Measurements from ENCODE around the gene TMEM43.

TMEM43 gene

DNA sequence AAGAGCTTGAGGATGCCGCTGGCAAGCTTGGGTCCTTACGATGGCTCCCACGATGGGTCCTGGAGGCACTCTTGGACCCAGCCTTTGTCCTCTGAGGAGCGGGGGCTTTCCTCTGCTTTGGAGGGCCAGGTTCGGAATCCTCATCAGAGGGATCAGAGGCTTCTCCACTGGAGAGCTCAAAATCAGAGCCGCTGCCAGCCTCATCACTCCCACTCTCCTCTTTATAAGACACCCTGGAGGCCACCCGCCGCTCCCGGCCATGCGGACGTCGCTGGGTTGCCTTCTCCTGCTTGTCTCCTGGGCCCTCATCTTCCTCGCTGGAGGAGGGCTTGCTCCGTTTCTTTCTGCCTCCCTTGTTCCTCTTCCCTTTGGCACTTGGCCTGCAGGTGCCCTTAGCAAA is 33.5 kb downstream of the TMEM43 start:
- Histone ChIP-seq H3K27ac (ENCODE audit: low read depth, low read length) (no peak overlapping the region), H3K27me3 (ENCODE audit: control insufficient read depth, low read length) (no peaks in the 10 kb centered on the region), H3K4me2 (ENCODE audit: low read length) (no peak overlapping the region), H3K79me2 (ENCODE audit: control insufficient read depth, low read length) (peaks cover 4% of the 10 kb centered on the region; the same call in 1 of the 2 replicates), H3K9me2 (replicated peaks; ENCODE audit: control insufficient read depth, low read length) (no peaks in the 10 kb centered on the region), H3K9me3 (ENCODE audit: control insufficient read depth, insufficient read depth, low read length) (peaks cover 14% of the 10 kb centered on the region), H3F3A (ENCODE audit: control insufficient read depth, insufficient read depth) (no peaks in the 10 kb centered on the region), H3K4me1 (ENCODE audit: control insufficient read depth, low read length) (no peaks in the 10 kb centered on the region), H4K20me1 (ENCODE audit: control insufficient read depth, insufficient read depth, low read depth, low read length) (no peaks in the 10 kb centered on the region), H3K36me3 (ENCODE audit: control insufficient read depth, low read length) (peaks cover 87% of the 10 kb centered on the region), H3K4me3 (ENCODE audit: low read length) (no peak overlapping the region)
- TF ChIP-seq, protein P1, sequence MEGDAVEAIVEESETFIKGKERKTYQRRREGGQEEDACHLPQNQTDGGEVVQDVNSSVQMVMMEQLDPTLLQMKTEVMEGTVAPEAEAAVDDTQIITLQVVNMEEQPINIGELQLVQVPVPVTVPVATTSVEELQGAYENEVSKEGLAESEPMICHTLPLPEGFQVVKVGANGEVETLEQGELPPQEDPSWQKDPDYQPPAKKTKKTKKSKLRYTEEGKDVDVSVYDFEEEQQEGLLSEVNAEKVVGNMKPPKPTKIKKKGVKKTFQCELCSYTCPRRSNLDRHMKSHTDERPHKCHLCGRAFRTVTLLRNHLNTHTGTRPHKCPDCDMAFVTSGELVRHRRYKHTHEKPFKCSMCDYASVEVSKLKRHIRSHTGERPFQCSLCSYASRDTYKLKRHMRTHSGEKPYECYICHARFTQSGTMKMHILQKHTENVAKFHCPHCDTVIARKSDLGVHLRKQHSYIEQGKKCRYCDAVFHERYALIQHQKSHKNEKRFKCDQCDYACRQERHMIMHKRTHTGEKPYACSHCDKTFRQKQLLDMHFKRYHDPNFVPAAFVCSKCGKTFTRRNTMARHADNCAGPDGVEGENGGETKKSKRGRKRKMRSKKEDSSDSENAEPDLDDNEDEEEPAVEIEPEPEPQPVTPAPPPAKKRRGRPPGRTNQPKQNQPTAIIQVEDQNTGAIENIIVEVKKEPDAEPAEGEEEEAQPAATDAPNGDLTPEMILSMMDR (IDR thresholded peaks at IDR 0.05; ENCODE audit: low read depth, low read length, poor library complexity, severe bottlenecking) = no peak
- TF ChIP-seq EZH2phosphoT487 (IDR thresholded peaks at IDR 0.05; ENCODE audit: borderline replicate concordance, low read length) = no peak

DNA sequence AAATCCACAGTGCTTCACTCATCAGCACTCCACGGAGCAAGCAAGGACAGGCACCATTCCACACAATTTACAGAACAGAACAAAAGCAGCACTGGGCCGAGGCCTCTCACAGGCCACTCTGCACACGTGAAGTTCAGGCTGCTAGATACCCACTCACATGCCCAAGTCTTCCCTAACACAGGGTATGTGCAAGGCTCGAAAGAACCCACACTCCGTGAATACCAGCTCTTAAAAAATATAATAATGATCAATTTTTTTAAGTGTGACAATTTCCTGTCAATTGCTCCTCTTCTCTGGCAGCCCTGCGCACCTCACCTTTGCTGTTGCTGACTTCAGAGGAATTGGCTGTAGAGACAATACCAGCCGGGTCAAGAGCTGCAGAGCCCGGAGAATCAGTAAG is 34.6 kb downstream of the TMEM43 start:
- TF ChIP-seq, protein P1 (IDR thresholded peaks at IDR 0.05; ENCODE audit: low read depth, low read length, poor library complexity, severe bottlenecking) = no peak
- TF ChIP-seq EZH2phosphoT487 (IDR thresholded peaks at IDR 0.05; ENCODE audit: borderline replicate concordance, low read length) = no peak
- peaks cover 14% of the 10 kb centered on the region for H3K9me3 ChIP-seq (ENCODE audit: control insufficient read depth, insufficient read depth, low read length)
- H3K27ac ChIP-seq (ENCODE audit: low read depth, low read length) = no peak overlapping the region
- no peaks in the 10 kb centered on the region for H3F3A ChIP-seq (ENCODE audit: control insufficient read depth, insufficient read depth)
- no peaks in the 10 kb centered on the region for H3K9me2 ChIP-seq (replicated peaks; ENCODE audit: control insufficient read depth, low read length)
- H3K27me3 ChIP-seq (ENCODE audit: control insufficient read depth, low read length) = no peaks in the 10 kb centered on the region
- no peaks in the 10 kb centered on the region for H3K4me1 ChIP-seq (ENCODE audit: control insufficient read depth, low read length)
- H3K79me2 ChIP-seq (ENCODE audit: control insufficient read depth, low read length) = peaks cover 2% of the 10 kb centered on the region; the same call in 1 of the 2 replicates
- no peak overlapping the region for H3K4me3 ChIP-seq (ENCODE audit: low read length)
- H3K4me2 ChIP-seq (ENCODE audit: low read length) = no peak overlapping the region
- no peaks in the 10 kb centered on the region for H4K20me1 ChIP-seq (ENCODE audit: control insufficient read depth, insufficient read depth, low read depth, low read length)
- peaks cover 87% of the 10 kb centered on the region for H3K36me3 ChIP-seq (ENCODE audit: control insufficient read depth, low read length)

DNA sequence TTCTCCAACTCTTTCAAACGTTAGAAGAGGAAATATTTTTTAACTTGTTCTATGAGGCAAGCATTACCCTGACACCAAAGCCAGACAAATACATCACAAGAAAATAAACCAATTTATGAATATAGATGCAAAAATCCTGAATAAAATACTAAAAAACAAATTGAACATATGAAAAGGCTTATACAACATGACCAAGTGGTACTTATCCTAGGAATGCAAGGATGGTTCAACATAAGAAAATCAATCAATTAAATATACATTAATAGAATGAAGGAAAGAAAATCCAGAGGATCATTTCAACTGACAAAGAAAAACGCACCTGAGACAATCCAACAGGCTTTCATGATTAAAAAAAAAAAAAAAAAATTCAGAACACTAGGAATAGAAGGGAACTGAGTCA is 36.4 kb downstream of the TMEM43 start:
- no peak overlapping the region for H3K4me3 ChIP-seq (ENCODE audit: low read length)
- no peaks in the 10 kb centered on the region for H4K20me1 ChIP-seq (ENCODE audit: control insufficient read depth, insufficient read depth, low read depth, low read length)
- H3K4me2 ChIP-seq (ENCODE audit: low read length) = no peak overlapping the region
- H3K36me3 ChIP-seq (ENCODE audit: control insufficient read depth, low read length) = peaks cover 98% of the 10 kb centered on the region
- no peaks in the 10 kb centered on the region for H3F3A ChIP-seq (ENCODE audit: control insufficient read depth, insufficient read depth)
- no peaks in the 10 kb centered on the region for H3K9me2 ChIP-seq (replicated peaks; ENCODE audit: control insufficient read depth, low read length)
- H3K4me1 ChIP-seq (ENCODE audit: control insufficient read depth, low read length) = no peaks in the 10 kb centered on the region
- no peaks in the 10 kb centered on the region for H3K27me3 ChIP-seq (ENCODE audit: control insufficient read depth, low read length)
- peaks cover 14% of the 10 kb centered on the region for H3K9me3 ChIP-seq (ENCODE audit: control insufficient read depth, insufficient read depth, low read length)
- peaks cover 2% of the 10 kb centered on the region; the same call in 1 of the 2 replicates for H3K79me2 ChIP-seq (ENCODE audit: control insufficient read depth, low read length)
- TF ChIP-seq EZH2phosphoT487 (IDR thresholded peaks at IDR 0.05; ENCODE audit: borderline replicate concordance, low read length) = no peak
- TF ChIP-seq, protein P1 (IDR thresholded peaks at IDR 0.05; ENCODE audit: low read depth, low read length, poor library complexity, severe bottlenecking) = no peak
- no peak overlapping the region for H3K27ac ChIP-seq (ENCODE audit: low read depth, low read length)

Measured in DOHH2 (cell line).